Neural cell (in vitro differentiated cells): ENCODE results near the gene CAPN2. TPM values are rescaled to one million over a fixed set of nuclear protein-coding genes. Genes with fewer than 3 reads are reported as not detected.

Experiments
- H2AFZ ChIP-seq: fragments of 200-600, 300-800 bp; sonication (generic), shearing (Covaris generic); 2 replicates; pipeline ENCODE4 v1.6.0; 2014; ENCODE audit warnings: low read depth, mild to moderate bottlenecking, antibody characterized with exemption, low read length, moderate library complexity
- H3F3A ChIP-seq: fragments of 200-600 bp; shearing (Covaris generic); 2 replicates; pipeline ENCODE4 v1.6.1; 2016; ENCODE audit warnings: mild to moderate bottlenecking, moderate library complexity, mixed read lengths, antibody characterized with exemption, low read length; ENCODE audit not compliant: insufficient read depth, poor library complexity, severe bottlenecking
- H3K27ac ChIP-seq: fragments of 200-600, 300-800 bp; sonication (generic), shearing (Covaris generic); 2 replicates; pipeline ENCODE4 v1.5.1; 2014; ENCODE audit warnings: mild to moderate bottlenecking, low read length, moderate library complexity
- H3K27me3 ChIP-seq: fragments of 300-800, 200-600 bp; sonication (generic), shearing (Covaris generic); 2 replicates; pipeline ENCODE4 v1.6.0; 2014; ENCODE audit warnings: mild to moderate bottlenecking, low read depth, low read length, moderate library complexity; ENCODE audit not compliant: insufficient read depth
- H3K36me3 ChIP-seq: fragments of 300-800, 200-600 bp; sonication (generic), shearing (Covaris generic); 2 replicates; pipeline ENCODE4 v1.5.1; 2014; ENCODE audit warnings: mild to moderate bottlenecking, antibody characterized with exemption, low read length, moderate library complexity; ENCODE audit not compliant: insufficient read depth
- H3K4me2 ChIP-seq: fragments of 300-800, 200-600 bp; sonication (generic), shearing (Covaris generic); 2 replicates; pipeline ENCODE4 v1.6.0; 2014; ENCODE audit warnings: mild to moderate bottlenecking, low read length
- H3K4me3 ChIP-seq: fragments of 300-800, 200-600 bp; sonication (generic), shearing (Covaris generic); 2 replicates; pipeline ENCODE4 v1.5.1; 2014; ENCODE audit warnings: mild to moderate bottlenecking, low read length, moderate library complexity
- H3K79me2 ChIP-seq: fragments of 200-600 bp; shearing (Covaris generic); replicated peaks from 2 replicates; pipeline ENCODE4 v1.6.0; 2014; ENCODE audit warnings: mild to moderate bottlenecking, low read length, moderate library complexity; ENCODE audit not compliant: insufficient read depth
- H3K9ac ChIP-seq: fragments of 300-800, 200-600 bp; sonication (generic), shearing (Covaris generic); 2 replicates; pipeline ENCODE4 v1.6.1; 2016; ENCODE audit warnings: mild to moderate bottlenecking, low read length, mixed read lengths
- H3K9me2 ChIP-seq: fragments of 200-600 bp; shearing (Covaris generic); 2 replicates; pipeline ENCODE4 v1.6.1; 2016; ENCODE audit warnings: mild to moderate bottlenecking, low read length, mixed read lengths; ENCODE audit not compliant: insufficient read depth
- H3K9me3 ChIP-seq: fragments of 200-600, 300-800 bp; sonication (generic), shearing (Covaris generic); 2 replicates; pipeline ENCODE4 v1.6.1; 2016; ENCODE audit warnings: mild to moderate bottlenecking, mixed run types, low read length, moderate library complexity, mixed read lengths
- H4K20me1 ChIP-seq: fragments of 200-600 bp; shearing (Covaris generic); 2 replicates; pipeline ENCODE4 v1.6.1; 2016; ENCODE audit warnings: mild to moderate bottlenecking, mixed run types; ENCODE audit not compliant: insufficient read depth
- EP300 ChIP-seq: fragments of 450-650 bp; conservative IDR thresholded peaks from 2 replicates; pipeline ENCODE4 v1.6.1; 2014; ENCODE audit warnings: antibody characterized with exemption, mild to moderate bottlenecking, moderate library complexity; ENCODE audit not compliant: poor library complexity, severe bottlenecking
- EZH2 ChIP-seq: fragments of 200-600, 300-800 bp; shearing (Covaris generic), sonication (generic); IDR thresholded peaks from 2 replicates; pipeline ENCODE4 v1.6.1; 2014; ENCODE audit warnings: antibody characterized with exemption, low read length, borderline replicate concordance, mild to moderate bottlenecking; ENCODE audit not compliant: insufficient read depth, poor library complexity, severe bottlenecking
- MXI1 ChIP-seq: fragments of 450-650 bp; conservative IDR thresholded peaks from 2 replicates; pipeline ENCODE4 v1.6.1; 2014; ENCODE audit warnings: antibody characterized with exemption, mild to moderate bottlenecking; ENCODE audit not compliant: poor library complexity, severe bottlenecking
- POLR2AphosphoS5 ChIP-seq: IDR thresholded peaks from 2 replicates; pipeline ENCODE4 v1.6.1; 2012
- RAD21 ChIP-seq: fragments of 450-650 bp; conservative IDR thresholded peaks from 2 replicates; pipeline ENCODE4 v1.6.1; 2014; ENCODE audit warnings: antibody characterized with exemption, mild to moderate bottlenecking, moderate library complexity
- SMC3 ChIP-seq: fragments of 450-650 bp; conservative IDR thresholded peaks from 2 replicates; pipeline ENCODE4 v1.6.1; 2014; ENCODE audit warnings: antibody characterized with exemption, mild to moderate bottlenecking, moderate library complexity; ENCODE audit not compliant: poor library complexity
- TAF1 ChIP-seq: IDR thresholded peaks from 2 replicates; pipeline ENCODE4 v1.6.1; 2012; ENCODE audit warnings: low read depth
- polyA minus RNA-seq: library from RNA; depleted of rRNA, polyadenylated mRNA; stranded (reverse); fragments of >200 nt; gene quantifications from 2 replicates; pipeline ENCODE4 v1.2.3, GENCODE V29; 2014
- polyA plus RNA-seq: library from polyadenylated mRNA; depleted of rRNA; stranded (reverse); fragments of >200 nt; gene quantifications from 2 replicates; pipeline ENCODE4 v1.2.3, GENCODE V29; 2014
- TF ChIP-seq, protein P1 (sequence below): IDR thresholded peaks from 2 replicates; pipeline ENCODE4 v1.6.1; 2012; ENCODE audit warnings: borderline replicate concordance
- TF ChIP-seq, protein P2 (sequence below): fragments of 450-650 bp; IDR thresholded peaks from 2 replicates; pipeline ENCODE4 v1.5.1; 2014; ENCODE audit warnings: antibody characterized with exemption, mild to moderate bottlenecking, moderate library complexity; ENCODE audit not compliant: poor library complexity, severe bottlenecking

Gene CAPN2
- polyA plus RNA-seq (58.8 and 62.6 TPM in 2 replicates), polyA minus RNA-seq (46.7 and 53.1 TPM in 2 replicates)

DNA sequence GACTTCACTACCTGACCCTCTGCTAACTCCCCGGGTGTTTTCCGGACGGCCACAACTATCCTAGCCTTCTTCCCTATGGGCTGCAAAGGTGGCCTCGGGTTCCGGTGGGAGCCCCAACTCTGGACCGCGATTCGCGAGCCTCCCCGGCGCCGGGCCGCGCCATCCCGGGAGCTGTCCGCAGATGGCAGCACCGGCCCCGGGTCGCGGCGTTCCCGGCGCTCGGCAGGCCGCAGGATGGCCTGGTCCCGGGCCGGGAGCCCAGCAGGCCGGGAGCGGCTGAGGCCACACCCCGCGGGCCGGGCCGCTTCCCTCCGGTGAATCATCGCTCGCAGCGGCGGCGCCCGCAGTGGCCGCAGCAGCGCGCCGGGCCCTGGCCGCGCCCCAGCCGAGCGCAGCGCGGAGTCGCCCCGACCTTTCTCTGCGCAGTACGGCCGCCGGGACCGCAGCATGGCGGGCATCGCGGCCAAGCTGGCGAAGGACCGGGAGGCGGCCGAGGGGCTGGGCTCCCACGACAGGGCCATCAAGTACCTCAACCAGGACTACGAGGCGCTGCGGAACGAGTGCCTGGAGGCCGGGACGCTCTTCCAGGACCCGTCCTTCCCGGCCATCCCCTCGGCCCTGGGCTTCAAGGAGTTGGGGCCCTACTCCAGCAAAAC is at the start of gene CAPN2:
CAPN2 (plus strand) TSS at position 346 of the 656 bp plus-strand sequence; CDS start at position 448, 102 bp downstream.
- no peaks in the 10 kb centered on the region for H4K20me1 ChIP-seq
- no peaks in the 10 kb centered on the region for H3F3A ChIP-seq
- peak within 1 kb of the TSS; percentile 60 for H2AFZ ChIP-seq
- H3K4me2 ChIP-seq, result peak within 1 kb of the TSS; percentile 82
- TF ChIP-seq POLR2AphosphoS5, result no peak
- peak; percentile 45 for TF ChIP-seq MXI1
- no peak for TF ChIP-seq EZH2
- no peak for TF ChIP-seq EP300
- TF ChIP-seq, protein P1, sequence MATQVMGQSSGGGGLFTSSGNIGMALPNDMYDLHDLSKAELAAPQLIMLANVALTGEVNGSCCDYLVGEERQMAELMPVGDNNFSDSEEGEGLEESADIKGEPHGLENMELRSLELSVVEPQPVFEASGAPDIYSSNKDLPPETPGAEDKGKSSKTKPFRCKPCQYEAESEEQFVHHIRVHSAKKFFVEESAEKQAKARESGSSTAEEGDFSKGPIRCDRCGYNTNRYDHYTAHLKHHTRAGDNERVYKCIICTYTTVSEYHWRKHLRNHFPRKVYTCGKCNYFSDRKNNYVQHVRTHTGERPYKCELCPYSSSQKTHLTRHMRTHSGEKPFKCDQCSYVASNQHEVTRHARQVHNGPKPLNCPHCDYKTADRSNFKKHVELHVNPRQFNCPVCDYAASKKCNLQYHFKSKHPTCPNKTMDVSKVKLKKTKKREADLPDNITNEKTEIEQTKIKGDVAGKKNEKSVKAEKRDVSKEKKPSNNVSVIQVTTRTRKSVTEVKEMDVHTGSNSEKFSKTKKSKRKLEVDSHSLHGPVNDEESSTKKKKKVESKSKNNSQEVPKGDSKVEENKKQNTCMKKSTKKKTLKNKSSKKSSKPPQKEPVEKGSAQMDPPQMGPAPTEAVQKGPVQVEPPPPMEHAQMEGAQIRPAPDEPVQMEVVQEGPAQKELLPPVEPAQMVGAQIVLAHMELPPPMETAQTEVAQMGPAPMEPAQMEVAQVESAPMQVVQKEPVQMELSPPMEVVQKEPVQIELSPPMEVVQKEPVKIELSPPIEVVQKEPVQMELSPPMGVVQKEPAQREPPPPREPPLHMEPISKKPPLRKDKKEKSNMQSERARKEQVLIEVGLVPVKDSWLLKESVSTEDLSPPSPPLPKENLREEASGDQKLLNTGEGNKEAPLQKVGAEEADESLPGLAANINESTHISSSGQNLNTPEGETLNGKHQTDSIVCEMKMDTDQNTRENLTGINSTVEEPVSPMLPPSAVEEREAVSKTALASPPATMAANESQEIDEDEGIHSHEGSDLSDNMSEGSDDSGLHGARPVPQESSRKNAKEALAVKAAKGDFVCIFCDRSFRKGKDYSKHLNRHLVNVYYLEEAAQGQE, result peak; percentile 34
- peak; percentile 71 for TF ChIP-seq SMC3
- peak; percentile 59 for TF ChIP-seq RAD21
- TF ChIP-seq, protein P2, sequence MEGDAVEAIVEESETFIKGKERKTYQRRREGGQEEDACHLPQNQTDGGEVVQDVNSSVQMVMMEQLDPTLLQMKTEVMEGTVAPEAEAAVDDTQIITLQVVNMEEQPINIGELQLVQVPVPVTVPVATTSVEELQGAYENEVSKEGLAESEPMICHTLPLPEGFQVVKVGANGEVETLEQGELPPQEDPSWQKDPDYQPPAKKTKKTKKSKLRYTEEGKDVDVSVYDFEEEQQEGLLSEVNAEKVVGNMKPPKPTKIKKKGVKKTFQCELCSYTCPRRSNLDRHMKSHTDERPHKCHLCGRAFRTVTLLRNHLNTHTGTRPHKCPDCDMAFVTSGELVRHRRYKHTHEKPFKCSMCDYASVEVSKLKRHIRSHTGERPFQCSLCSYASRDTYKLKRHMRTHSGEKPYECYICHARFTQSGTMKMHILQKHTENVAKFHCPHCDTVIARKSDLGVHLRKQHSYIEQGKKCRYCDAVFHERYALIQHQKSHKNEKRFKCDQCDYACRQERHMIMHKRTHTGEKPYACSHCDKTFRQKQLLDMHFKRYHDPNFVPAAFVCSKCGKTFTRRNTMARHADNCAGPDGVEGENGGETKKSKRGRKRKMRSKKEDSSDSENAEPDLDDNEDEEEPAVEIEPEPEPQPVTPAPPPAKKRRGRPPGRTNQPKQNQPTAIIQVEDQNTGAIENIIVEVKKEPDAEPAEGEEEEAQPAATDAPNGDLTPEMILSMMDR, result peak; percentile 77
- TF ChIP-seq TAF1, result peak; percentile 65
- peaks cover 9% of the 10 kb centered on the region for H3K79me2 ChIP-seq
- H3K9ac ChIP-seq, result peak within 1 kb of the TSS; percentile 84
- no peaks in the 10 kb centered on the region for H3K27me3 ChIP-seq
- H3K27ac ChIP-seq, result no peak within 1 kb of the TSS
- H3K9me3 ChIP-seq, result no peaks in the 10 kb centered on the region
- no peaks in the 10 kb centered on the region for H3K36me3 ChIP-seq
- H3K4me3 ChIP-seq, result peak within 1 kb of the TSS; percentile 76
- no peaks in the 10 kb centered on the region for H3K9me2 ChIP-seq

- TF ChIP-seq EP300 (no peak), RAD21 (no peak), EZH2 (no peak), TAF1 (no peak), POLR2AphosphoS5 (no peak), SMC3 (no peak), MXI1 (no peak)
- TF ChIP-seq, protein P1, result no peak
- TF ChIP-seq, protein P2, result no peak
Observed at GRCh38 chr1:223662943-223663342, 49.4 kb upstream of the CAPN2 start.

More at GRCh38 chr1:223662943-223663342, 49.4 kb upstream of the CAPN2 start:
- Histone ChIP-seq H3F3A (no peaks in the 10 kb centered on the region), H3K9me2 (no peaks in the 10 kb centered on the region), H2AFZ (no peak overlapping the region), H3K4me2 (no peak overlapping the region), H3K9ac (no peak overlapping the region), H3K79me2 (no peaks in the 10 kb centered on the region), H4K20me1 (no peaks in the 10 kb centered on the region), H3K4me3 (no peak overlapping the region), H3K27ac (no peak overlapping the region), H3K27me3 (no peaks in the 10 kb centered on the region), H3K36me3 (no peaks in the 10 kb centered on the region), H3K9me3 (no peaks in the 10 kb centered on the region)
